ENCODE results near the gene SLC12A9. TPM values are rescaled to one million over a fixed set of nuclear protein-coding genes. Genes with fewer than 3 reads are reported as not detected.

SLC12A9 gene
- total and polyA plus RNA-seq, 2 donors (not counting 1 experiment from before 2014, with no cell fraction given) = 80.0 to 80.1 TPM

DNA sequence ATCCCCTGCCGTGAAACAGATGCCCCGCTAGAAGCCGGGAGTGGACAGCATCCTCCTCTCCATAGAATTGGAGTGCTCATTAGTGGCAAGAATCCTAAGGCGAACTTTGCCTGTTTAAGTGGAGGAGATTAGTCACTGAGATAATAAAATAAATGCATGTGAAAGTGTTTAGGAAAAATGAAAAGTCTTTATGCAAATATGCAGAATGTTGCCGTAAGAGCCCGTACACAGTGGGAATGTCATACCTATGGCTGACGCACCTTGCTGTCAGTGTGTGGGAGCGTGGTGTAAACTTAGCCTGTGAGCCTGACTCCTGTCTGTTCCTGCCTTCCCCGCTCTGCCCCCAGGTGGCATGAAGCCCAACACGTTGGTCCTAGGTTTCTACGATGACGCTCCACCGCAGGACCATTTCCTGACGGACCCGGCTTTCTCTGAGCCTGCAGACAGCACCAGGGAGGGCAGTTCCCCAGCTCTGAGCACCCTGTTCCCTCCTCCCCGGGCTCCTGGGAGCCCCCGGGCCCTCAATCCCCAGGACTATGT lies 12.9 kb downstream of the SLC12A9 start:
- CTCF ChIA-PET = no interaction called here
- H3K4me1 ChIP-seq (ENCODE audit: control insufficient read depth in 2 of 2, insufficient read depth in 2 of 2, low read length in 2 of 2) = peaks cover 21 to 28% of the 10 kb centered on the region in 2 donors
- Mint-ChIP-seq H3K4me3 (peak overlapping the region; percentile 59), H3K27ac (peak overlapping the region; percentile 26), H3K9me3 (ENCODE audit: insufficient read depth) (no peaks in the 10 kb centered on the region), H3K4me1 (peaks cover 24% of the 10 kb centered on the region), H3K27me3 (no peaks in the 10 kb centered on the region)
- H3K79me2 ChIP-seq (ENCODE audit: control insufficient read depth, insufficient read depth, low read length) = peaks cover 5% of the 10 kb centered on the region
- peak overlapping the region in 4 of 5 experiments; percentile 47 to 75 (median 58) for H3K4me3 ChIP-seq (ENCODE audit: control extremely low read depth in 1 of 5, extremely low read depth in 1 of 5, insufficient read depth in 1 of 5, low read depth in 2 of 5, low read length in 4 of 5)
- TF ChIP-seq, protein P1, sequence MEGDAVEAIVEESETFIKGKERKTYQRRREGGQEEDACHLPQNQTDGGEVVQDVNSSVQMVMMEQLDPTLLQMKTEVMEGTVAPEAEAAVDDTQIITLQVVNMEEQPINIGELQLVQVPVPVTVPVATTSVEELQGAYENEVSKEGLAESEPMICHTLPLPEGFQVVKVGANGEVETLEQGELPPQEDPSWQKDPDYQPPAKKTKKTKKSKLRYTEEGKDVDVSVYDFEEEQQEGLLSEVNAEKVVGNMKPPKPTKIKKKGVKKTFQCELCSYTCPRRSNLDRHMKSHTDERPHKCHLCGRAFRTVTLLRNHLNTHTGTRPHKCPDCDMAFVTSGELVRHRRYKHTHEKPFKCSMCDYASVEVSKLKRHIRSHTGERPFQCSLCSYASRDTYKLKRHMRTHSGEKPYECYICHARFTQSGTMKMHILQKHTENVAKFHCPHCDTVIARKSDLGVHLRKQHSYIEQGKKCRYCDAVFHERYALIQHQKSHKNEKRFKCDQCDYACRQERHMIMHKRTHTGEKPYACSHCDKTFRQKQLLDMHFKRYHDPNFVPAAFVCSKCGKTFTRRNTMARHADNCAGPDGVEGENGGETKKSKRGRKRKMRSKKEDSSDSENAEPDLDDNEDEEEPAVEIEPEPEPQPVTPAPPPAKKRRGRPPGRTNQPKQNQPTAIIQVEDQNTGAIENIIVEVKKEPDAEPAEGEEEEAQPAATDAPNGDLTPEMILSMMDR (IDR thresholded peaks at IDR 0.05) = no peak
- no peak for TF ChIP-seq EZH2 (IDR thresholded peaks at IDR 0.05; ENCODE audit: borderline replicate concordance, insufficient read depth, low read depth, low read length, poor library complexity, severe bottlenecking)
- H2AFZ ChIP-seq (ENCODE audit: insufficient read depth, low read depth, low read length, poor library complexity, severe bottlenecking) = peak overlapping the region; percentile 74
- no peak for DNase-seq
- ATAC-seq (ENCODE audit: low read depth) = no peak
- H3K9me3 ChIP-seq (ENCODE audit: control extremely low read depth in 1 of 3, control insufficient read depth in 2 of 3, insufficient read depth in 1 of 3, low read length in 2 of 3) = peaks cover 0 to 4% (median 0%) of the 10 kb centered on the region in 3 donors
- 54% methylated on average over 15 of the region's 17 CpGs for WGBS (ENCODE audit: insufficient coverage)
- peak overlapping the region; percentile 81 for H3K9ac ChIP-seq (ENCODE audit: low read length)
- H3K27me3 ChIP-seq (replicated peaks in 1 of 4; ENCODE audit: control extremely low read depth in 1 of 4, control insufficient read depth in 3 of 4, insufficient read depth in 4 of 4, low read length in 3 of 4) = no peaks in the 10 kb centered on the region
- no peaks in the 10 kb centered on the region for H4K20me1 ChIP-seq (ENCODE audit: control insufficient read depth, insufficient read depth, low read length, poor library complexity, severe bottlenecking)
- POLR2A ChIA-PET = interaction anchor here (1.1 kb wide), 1 partner anchor 12 kb away, joined by 3 read pairs; the partner anchor contains the start of gene SLC12A9
- peak overlapping the region in 1 of 2 donors; percentile 34 for H3K27ac ChIP-seq (ENCODE audit: low read length in 2 of 2)
- peak overlapping the region; percentile 96 for H3K4me2 ChIP-seq (replicated peaks; ENCODE audit: low read depth, low read length, poor library complexity, severe bottlenecking)
- intact Hi-C loops (cut with micrococcal nuclease) = no loop called here
- H3K36me3 ChIP-seq (replicated peaks in 1 of 2; ENCODE audit: control extremely low read depth in 1 of 2, control insufficient read depth in 1 of 2, extremely low read depth in 1 of 2, insufficient read depth in 2 of 2, low read length in 1 of 2) = peaks cover 0 to 36% of the 10 kb centered on the region in 2 experiments

All from B cell (primary cell).